ENCODE results near the gene DEPDC7. TPM values are rescaled to one million over a fixed set of nuclear protein-coding genes. Genes with fewer than 3 reads are reported as not detected.
A peak's percentile ranks its signal among the peaks of the same experiment; 100 is the strongest.
"Not testable (repeated sequence)": the region's sequence is repeated elsewhere in the genome, so short reads cannot be mapped to it uniquely, and the experiment has no call there.

DEPDC7 gene
- total RNA-seq, result 1 to 10 TPM in 1 of 2 donors, under 1 TPM in 1; 0.78 to 2.6 TPM
- 1 to 10 TPM in 1 of 2 donors, under 1 TPM in 1; 0.31 to 6.4 TPM for polyA plus RNA-seq
- long read RNA-seq, donor 1, transcript DEPDC7-201 (9 exons, 1,755 nt), result major isoform, 5 of 6 reads
- long read RNA-seq, donor 1, partial matches to known transcripts, result 0 of 6 reads
- long read RNA-seq, donor 1, other reads (novel, unspliced or antisense), result 1 of 6 reads
- long read RNA-seq, donor 2, partial matches to known transcripts, result 1 of 2 reads
- long read RNA-seq, donor 2, other reads (novel, unspliced or antisense), result 0 of 2 reads

- no peaks in the 10 kb centered on the region for H3K4me1 ChIP-seq (ENCODE audit: control insufficient read depth in 1 of 2, insufficient read depth in 2 of 2, low read length in 2 of 2)
- no peaks in the 10 kb centered on the region for H3K9me3 ChIP-seq (ENCODE audit: control insufficient read depth, low read length)
- DNase-seq, result peak; percentile 91 to 94
- intact Hi-C loops (cut with DNase I), result loop anchor here in 1 of 2 donors (2.0 kb wide), 1 partner anchor 23 kb away; the partner anchor contains the start of gene TCP11L1
- ATAC-seq (ENCODE audit: low FRiP score), result peak; percentile 96
- H3K27me3 ChIP-seq (ENCODE audit: control insufficient read depth in 1 of 2, insufficient read depth in 2 of 2, low read length in 1 of 2), result no peaks in the 10 kb centered on the region
- whole genome bisulfite sequencing, 2 donors, result 2 to 3% methylated on average over 70 to 89 of the region's 89 CpGs
- no peaks in the 10 kb centered on the region for H3K36me3 ChIP-seq (ENCODE audit: control insufficient read depth in 1 of 2, insufficient read depth in 2 of 2, low read length in 1 of 2)
- H3K27ac ChIP-seq (ENCODE audit: low read depth in 1 of 2, low read length in 2 of 2), result no peak within 1 kb of the TSS
- H3K4me3 ChIP-seq (ENCODE audit: low read length in 2 of 2), result peak within 1 kb of the TSS; percentile 44 to 67
These were observed at the start of gene DEPDC7 for GRCh38 chr11:33015621-33016551. Gene DEPDC7, plus strand, starts transcription at chr11:33015878. Its CDS starts 78 bp downstream, at chr11:33015956.

- H3K36me3 ChIP-seq (ENCODE audit: control insufficient read depth in 1 of 2, insufficient read depth in 2 of 2, low read length in 1 of 2), result peaks cover 0 to 7% of the 10 kb centered on the region in 2 donors
These were observed 47.1 kb upstream of the DEPDC7 start for GRCh38 chr11:32968541-32968940.

GRCh38 chr11:32972233-32972632, 43.4 kb upstream of the DEPDC7 start:
- H3K9me3 ChIP-seq (ENCODE audit: control insufficient read depth, low read length); H3K36me3 ChIP-seq (ENCODE audit: control insufficient read depth in 1 of 2, insufficient read depth in 2 of 2, low read length in 1 of 2); intact Hi-C loops (cut with DNase I); H3K27me3 ChIP-seq (ENCODE audit: control insufficient read depth in 1 of 2, insufficient read depth in 2 of 2, low read length in 1 of 2); DNase-seq; H3K27ac ChIP-seq (ENCODE audit: low read depth in 1 of 2, low read length in 2 of 2); H3K4me1 ChIP-seq (ENCODE audit: control insufficient read depth in 1 of 2, insufficient read depth in 2 of 2, low read length in 2 of 2); ATAC-seq (ENCODE audit: low FRiP score); H3K4me3 ChIP-seq (ENCODE audit: low read length in 2 of 2): not testable (repeated sequence)
- WGBS, 2 donors, result 98 to 100% methylated on average over 3 of the region's 3 CpGs

More at GRCh38 chr11:32968541-32968940, 47.1 kb upstream of the DEPDC7 start:
- no peaks in the 10 kb centered on the region for H3K27me3 ChIP-seq (ENCODE audit: control insufficient read depth in 1 of 2, insufficient read depth in 2 of 2, low read length in 1 of 2)
- ATAC-seq (ENCODE audit: low FRiP score) (no peak), DNase-seq (no peak)
- intact Hi-C loops (cut with DNase I), result no loop called here
- H3K4me1 ChIP-seq (ENCODE audit: control insufficient read depth in 1 of 2, insufficient read depth in 2 of 2, low read length in 2 of 2), result no peaks in the 10 kb centered on the region
- no peaks in the 10 kb centered on the region for H3K9me3 ChIP-seq (ENCODE audit: control insufficient read depth, low read length)
- no peak overlapping the region for H3K27ac ChIP-seq (ENCODE audit: low read depth in 1 of 2, low read length in 2 of 2)
- WGBS, 2 donors, result 66 to 77% methylated on average over 1 of the region's 1 CpG
- no peak overlapping the region for H3K4me3 ChIP-seq (ENCODE audit: low read length in 2 of 2)

GRCh38 chr11:32972781-32973180, 42.9 kb upstream of the DEPDC7 start:
- ATAC-seq (ENCODE audit: low FRiP score), result no peak
- Histone ChIP-seq H3K4me3 (ENCODE audit: low read length in 2 of 2) (no peak overlapping the region), H3K36me3 (ENCODE audit: control insufficient read depth in 1 of 2, insufficient read depth in 2 of 2, low read length in 1 of 2) (peaks cover 0 to 4% of the 10 kb centered on the region in 2 donors), H3K27me3 (ENCODE audit: control insufficient read depth in 1 of 2, insufficient read depth in 2 of 2, low read length in 1 of 2) (no peaks in the 10 kb centered on the region), H3K4me1 (ENCODE audit: control insufficient read depth in 1 of 2, insufficient read depth in 2 of 2, low read length in 2 of 2) (no peaks in the 10 kb centered on the region), H3K9me3 (ENCODE audit: control insufficient read depth, low read length) (no peaks in the 10 kb centered on the region), H3K27ac (ENCODE audit: low read depth in 1 of 2, low read length in 2 of 2) (no peak overlapping the region)
- DNase-seq, result no peak
- 72 to 73% methylated on average over 3 of the region's 3 CpGs for WGBS, 2 donors
- intact Hi-C loops (cut with DNase I), result no loop called here

- intact Hi-C loops (cut with DNase I), result no loop called here
- ATAC-seq (ENCODE audit: low FRiP score) (no peak), DNase-seq (no peak)
- no peaks in the 10 kb centered on the region for H3K4me1 ChIP-seq (ENCODE audit: control insufficient read depth in 1 of 2, insufficient read depth in 2 of 2, low read length in 2 of 2)
- H3K4me3 ChIP-seq (ENCODE audit: low read length in 2 of 2), result no peak overlapping the region
- WGBS, 2 donors, result 79 to 88% methylated on average over 2 of the region's 2 CpGs
- H3K27me3 ChIP-seq (ENCODE audit: control insufficient read depth in 1 of 2, insufficient read depth in 2 of 2, low read length in 1 of 2), result no peaks in the 10 kb centered on the region
- no peak overlapping the region for H3K27ac ChIP-seq (ENCODE audit: low read depth in 1 of 2, low read length in 2 of 2)
- H3K9me3 ChIP-seq (ENCODE audit: control insufficient read depth, low read length), result no peaks in the 10 kb centered on the region
- no peaks in the 10 kb centered on the region for H3K36me3 ChIP-seq (ENCODE audit: control insufficient read depth in 1 of 2, insufficient read depth in 2 of 2, low read length in 1 of 2)
These were observed 33.1 kb upstream of the DEPDC7 start for GRCh38 chr11:32982626-32983025.

GRCh38 chr11:32983506-32983905, 32.2 kb upstream of the DEPDC7 start:
- Histone ChIP-seq H3K27me3 (ENCODE audit: control insufficient read depth in 1 of 2, insufficient read depth in 2 of 2, low read length in 1 of 2) (no peaks in the 10 kb centered on the region), H3K9me3 (ENCODE audit: control insufficient read depth, low read length) (no peaks in the 10 kb centered on the region), H3K4me3 (ENCODE audit: low read length in 2 of 2) (no peak overlapping the region), H3K27ac (ENCODE audit: low read depth in 1 of 2, low read length in 2 of 2) (no peak overlapping the region), H3K4me1 (ENCODE audit: control insufficient read depth in 1 of 2, insufficient read depth in 2 of 2, low read length in 2 of 2) (no peaks in the 10 kb centered on the region), H3K36me3 (ENCODE audit: control insufficient read depth in 1 of 2, insufficient read depth in 2 of 2, low read length in 1 of 2) (no peaks in the 10 kb centered on the region)
- DNase-seq (no peak), ATAC-seq (ENCODE audit: low FRiP score) (no peak)
- intact Hi-C loops (cut with DNase I), result no loop called here
- 87 to 90% methylated on average over 2 of the region's 2 CpGs for WGBS, 2 donors

GRCh38 chr11:32985600-32985999, 30.1 kb upstream of the DEPDC7 start:
- WGBS, 2 donors, result 86 to 89% methylated on average over 5 of the region's 5 CpGs
- H3K4me3 ChIP-seq (ENCODE audit: low read length in 2 of 2), result no peak overlapping the region
- H3K36me3 ChIP-seq (ENCODE audit: control insufficient read depth in 1 of 2, insufficient read depth in 2 of 2, low read length in 1 of 2), result no peaks in the 10 kb centered on the region
- intact Hi-C loops (cut with DNase I), result no loop called here
- no peak for DNase-seq
- H3K27me3 ChIP-seq (ENCODE audit: control insufficient read depth in 1 of 2, insufficient read depth in 2 of 2, low read length in 1 of 2), result no peaks in the 10 kb centered on the region
- H3K27ac ChIP-seq (ENCODE audit: low read depth in 1 of 2, low read length in 2 of 2), result no peak overlapping the region
- ATAC-seq (ENCODE audit: low FRiP score), result no peak
- H3K9me3 ChIP-seq (ENCODE audit: control insufficient read depth, low read length), result no peaks in the 10 kb centered on the region
- H3K4me1 ChIP-seq (ENCODE audit: control insufficient read depth in 1 of 2, insufficient read depth in 2 of 2, low read length in 2 of 2), result no peaks in the 10 kb centered on the region

GRCh38 chr11:32987851-32988250, 27.8 kb upstream of the DEPDC7 start:
- DNase-seq (no peak), ATAC-seq (ENCODE audit: low FRiP score) (no peak)
- 77 to 80% methylated on average over 8 of the region's 8 CpGs for WGBS, 2 donors
- no peak overlapping the region for H3K4me3 ChIP-seq (ENCODE audit: low read length in 2 of 2)
- no peaks in the 10 kb centered on the region for H3K36me3 ChIP-seq (ENCODE audit: control insufficient read depth in 1 of 2, insufficient read depth in 2 of 2, low read length in 1 of 2)
- H3K4me1 ChIP-seq (ENCODE audit: control insufficient read depth in 1 of 2, insufficient read depth in 2 of 2, low read length in 2 of 2), result no peaks in the 10 kb centered on the region
- no peak overlapping the region for H3K27ac ChIP-seq (ENCODE audit: low read depth in 1 of 2, low read length in 2 of 2)
- no peaks in the 10 kb centered on the region for H3K27me3 ChIP-seq (ENCODE audit: control insufficient read depth in 1 of 2, insufficient read depth in 2 of 2, low read length in 1 of 2)
- intact Hi-C loops (cut with DNase I), result no loop called here
- peaks cover 4% of the 10 kb centered on the region for H3K9me3 ChIP-seq (ENCODE audit: control insufficient read depth, low read length)
